Measurements from ENCODE around the gene ABCG1. TPM values are rescaled to one million over a fixed set of nuclear protein-coding genes. Genes with fewer than 3 reads are reported as not detected.
A peak's percentile ranks its signal among the peaks of the same experiment; 100 is the strongest.

Gene ABCG1
- total and polyA plus RNA-seq, 2 of the 4 experiments (the other 2 are of a cell fraction) = 0.19 to 0.36 TPM

- H2BK20ac ChIP-seq (ENCODE audit: low read depth, low read length) = no peak overlapping the region
- H3K79me1 ChIP-seq (ENCODE audit: low read depth in 1 of 2, low read length in 2 of 2) = no peaks in the 10 kb centered on the region
- TF ChIP-seq MXI1 (IDR thresholded peaks at IDR 0.05; ENCODE audit: borderline replicate concordance, low read depth, low read length) = no peak
- no peak for TF ChIP-seq BHLHE40 (IDR thresholded peaks at IDR 0.05; ENCODE audit: low read depth, low read length)
- TF ChIP-seq ELK1 (IDR thresholded peaks at IDR 0.05; ENCODE audit: borderline replicate concordance, low read depth, low read length) = no peak
- no peak overlapping the region for H3K56ac ChIP-seq (ENCODE audit: extremely low read depth, insufficient read depth, low read length)
- no peaks in the 10 kb centered on the region for H3K9me1 ChIP-seq (ENCODE audit: insufficient read depth, low read length)
- H4K5ac ChIP-seq (ENCODE audit: low read depth, low read length) = no peak overlapping the region
- H2AFZ ChIP-seq (replicated peaks; ENCODE audit: low read length, poor library complexity) = peak overlapping the region; percentile 51
- ChIA-PET CTCF (no interaction called here), POLR2A (ENCODE audit: unreplicated experiment) (no interaction called here)
- no peaks in the 10 kb centered on the region for H3K36me3 ChIP-seq (ENCODE audit: control insufficient read depth, insufficient read depth, low read length)
- H3K4me3 ChIP-seq (ENCODE audit: insufficient read depth, low read depth, low read length) = no peak overlapping the region
- H3K27me3 ChIP-seq (ENCODE audit: control insufficient read depth, insufficient read depth, low read length) = peaks cover 44% of the 10 kb centered on the region
- intact Hi-C loops (cut with micrococcal nuclease) (no loop called here), in situ Hi-C loops (cut with MboI; ENCODE audit: low sequenced_read_pairs) (no loop called here), dilution Hi-C loops (cut with HindIII; ENCODE audit: low sequenced_read_pairs, unreplicated experiment) (no loop called here)
- no peak overlapping the region for H2AK5ac ChIP-seq (ENCODE audit: low read depth, low read length)
- H4K91ac ChIP-seq (ENCODE audit: insufficient read depth, low read depth, low read length) = no peak overlapping the region
- no peak overlapping the region for H2BK15ac ChIP-seq (ENCODE audit: low read depth, low read length)
- H3K4me2 ChIP-seq (ENCODE audit: low read depth, low read length) = no peak overlapping the region
- DNase-seq (no peak), ATAC-seq (ENCODE audit: low read depth) (no peak)
- peak overlapping the region; percentile 72 for H2AK9ac ChIP-seq (replicated peaks; ENCODE audit: low read depth, low read length, poor library complexity)
- BruUV-seq (replicated peaks) = no TSS peak
- no peaks in the 10 kb centered on the region for H3K9me3 ChIP-seq (ENCODE audit: control insufficient read depth, insufficient read depth, low read length)
- H4K20me1 ChIP-seq (ENCODE audit: insufficient read depth, low read length) = no peaks in the 10 kb centered on the region; the same call in 1 of the 2 replicates
- H3K23ac ChIP-seq (ENCODE audit: low read depth, low read length) = no peak overlapping the region
- no peak overlapping the region for H3K18ac ChIP-seq (ENCODE audit: low read depth, low read length)
- no peak overlapping the region for H4K8ac ChIP-seq (ENCODE audit: low read depth in 2 of 2, low read length in 2 of 2)
- 71% methylated on average over 3 of the region's 20 CpGs; no CpG with 5 or more reads in 1 of the 2 experiments for WGBS, 2 experiments (ENCODE audit: extremely low coverage in 2 of 2, insufficient read length in 1 of 2)
- no peak overlapping the region for H2BK5ac ChIP-seq (ENCODE audit: low read depth, low read length, poor library complexity, severe bottlenecking)
- H3K4ac ChIP-seq (ENCODE audit: low read depth, low read length) = no peak overlapping the region
- H3K4me1 ChIP-seq (ENCODE audit: control insufficient read depth, insufficient read depth, low read length) = no peaks in the 10 kb centered on the region
- H3K14ac ChIP-seq (replicated peaks; ENCODE audit: low read depth, low read length) = no peak overlapping the region
- no peak overlapping the region for H2BK120ac ChIP-seq (ENCODE audit: low read depth, low read length)
- no peak overlapping the region for H3K27ac ChIP-seq (ENCODE audit: insufficient read depth, low read length)
- no peak overlapping the region for H3K9ac ChIP-seq (ENCODE audit: low read depth, low read length)
These were observed 99.1 kb downstream of the ABCG1 start for GRCh38 chr21:42317826-42318746.
